ENCODE measurements around the gene ANGEL1.

ANGEL1 gene

DNA sequence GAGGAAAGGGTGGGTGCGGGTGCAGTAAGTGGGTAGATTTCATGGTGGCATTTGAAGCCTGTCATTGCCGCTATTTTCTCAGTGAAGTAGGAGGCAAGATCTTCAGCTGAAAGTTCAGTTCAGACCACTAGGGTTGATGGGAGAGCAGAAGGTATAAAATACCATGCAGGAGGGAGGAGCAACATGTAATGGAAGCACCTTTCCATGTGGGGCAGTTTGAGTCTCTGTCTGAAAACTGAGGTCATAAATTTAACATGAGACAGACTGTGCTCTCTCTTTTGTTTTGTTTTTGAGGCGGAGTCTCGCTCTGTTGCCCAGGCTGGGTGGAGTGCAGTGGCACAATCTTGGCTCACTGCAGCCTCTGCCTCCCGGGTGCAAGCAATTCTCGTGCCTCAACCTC lies 36.2 kb upstream of the ANGEL1 start:
- no peaks in the 10 kb centered on the region for H3K36me3 ChIP-seq (ENCODE audit: control insufficient read depth, insufficient read depth, low read length)
- H3K4me2 ChIP-seq (ENCODE audit: low read length) = no peak overlapping the region

GRCh38 chr14:76846331-76847047 lies 33.8 kb upstream of the ANGEL1 start:
- H3K4me2 ChIP-seq (ENCODE audit: low read length) = no peak overlapping the region
- H3K4me3 ChIP-seq (ENCODE audit: low read depth, low read length) = no peak overlapping the region
- TF ChIP-seq, protein P1, sequence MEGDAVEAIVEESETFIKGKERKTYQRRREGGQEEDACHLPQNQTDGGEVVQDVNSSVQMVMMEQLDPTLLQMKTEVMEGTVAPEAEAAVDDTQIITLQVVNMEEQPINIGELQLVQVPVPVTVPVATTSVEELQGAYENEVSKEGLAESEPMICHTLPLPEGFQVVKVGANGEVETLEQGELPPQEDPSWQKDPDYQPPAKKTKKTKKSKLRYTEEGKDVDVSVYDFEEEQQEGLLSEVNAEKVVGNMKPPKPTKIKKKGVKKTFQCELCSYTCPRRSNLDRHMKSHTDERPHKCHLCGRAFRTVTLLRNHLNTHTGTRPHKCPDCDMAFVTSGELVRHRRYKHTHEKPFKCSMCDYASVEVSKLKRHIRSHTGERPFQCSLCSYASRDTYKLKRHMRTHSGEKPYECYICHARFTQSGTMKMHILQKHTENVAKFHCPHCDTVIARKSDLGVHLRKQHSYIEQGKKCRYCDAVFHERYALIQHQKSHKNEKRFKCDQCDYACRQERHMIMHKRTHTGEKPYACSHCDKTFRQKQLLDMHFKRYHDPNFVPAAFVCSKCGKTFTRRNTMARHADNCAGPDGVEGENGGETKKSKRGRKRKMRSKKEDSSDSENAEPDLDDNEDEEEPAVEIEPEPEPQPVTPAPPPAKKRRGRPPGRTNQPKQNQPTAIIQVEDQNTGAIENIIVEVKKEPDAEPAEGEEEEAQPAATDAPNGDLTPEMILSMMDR (IDR thresholded peaks at IDR 0.05) = no peak

More for the DNA sequence above, 36.2 kb upstream of the ANGEL1 start:
- Histone ChIP-seq H2AFZ (no peak overlapping the region), H3K27ac (no peak overlapping the region), H3K4me3 (ENCODE audit: low read depth, low read length) (no peak overlapping the region), H3K4me1 (no peaks in the 10 kb centered on the region), H3K27me3 (ENCODE audit: control insufficient read depth, insufficient read depth, low read length) (no peaks in the 10 kb centered on the region), H3K9ac (no peak overlapping the region), H3K79me2 (no peaks in the 10 kb centered on the region), H3K9me3 (ENCODE audit: control insufficient read depth, low read length) (no peaks in the 10 kb centered on the region)
- TF ChIP-seq, protein P1 (IDR thresholded peaks at IDR 0.05) = no peak

DNA sequence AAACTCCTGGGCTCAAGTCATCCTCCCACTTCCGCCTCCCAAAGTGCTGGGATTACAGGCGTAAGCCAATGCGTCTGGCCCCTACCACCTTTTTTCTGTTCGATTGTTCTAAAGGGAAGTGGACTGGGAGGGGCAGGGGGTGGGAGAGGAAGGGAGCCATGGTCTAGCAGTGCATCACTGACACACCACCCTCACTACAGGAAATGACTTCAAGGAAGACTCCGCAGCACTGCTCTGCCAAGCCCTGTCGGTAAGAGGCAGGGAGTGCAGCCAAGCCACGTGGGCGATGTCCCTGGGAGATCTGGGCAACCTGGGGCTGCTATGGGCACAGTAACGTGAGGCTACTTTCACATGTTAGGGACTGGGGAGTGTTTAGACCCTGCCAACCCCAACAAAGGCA lies 31.5 kb upstream of the ANGEL1 start:
- Histone ChIP-seq H3K27ac (peak overlapping the region; percentile 70), H2AFZ (no peak overlapping the region), H3K4me1 (no peaks in the 10 kb centered on the region), H3K27me3 (ENCODE audit: control insufficient read depth, insufficient read depth, low read length) (no peaks in the 10 kb centered on the region), H3K9me3 (ENCODE audit: control insufficient read depth, low read length) (no peaks in the 10 kb centered on the region), H3K4me3 (ENCODE audit: low read depth, low read length) (no peak overlapping the region), H3K4me2 (ENCODE audit: low read length) (no peak overlapping the region), H3K9ac (no peak overlapping the region), H3K36me3 (ENCODE audit: control insufficient read depth, insufficient read depth, low read length) (no peaks in the 10 kb centered on the region), H3K79me2 (no peaks in the 10 kb centered on the region)
- TF ChIP-seq, protein P1 (IDR thresholded peaks at IDR 0.05) = no peak

More at GRCh38 chr14:76846331-76847047, 33.8 kb upstream of the ANGEL1 start:
- H3K9ac ChIP-seq = no peak overlapping the region
- H3K9me3 ChIP-seq (ENCODE audit: control insufficient read depth, low read length) = no peaks in the 10 kb centered on the region
- peak overlapping the region; percentile 15 for H3K27ac ChIP-seq
- H2AFZ ChIP-seq = no peak overlapping the region
- no peaks in the 10 kb centered on the region for H3K36me3 ChIP-seq (ENCODE audit: control insufficient read depth, insufficient read depth, low read length)
- H3K79me2 ChIP-seq = no peaks in the 10 kb centered on the region
- no peaks in the 10 kb centered on the region for H3K27me3 ChIP-seq (ENCODE audit: control insufficient read depth, insufficient read depth, low read length)
- no peaks in the 10 kb centered on the region for H3K4me1 ChIP-seq

DNA sequence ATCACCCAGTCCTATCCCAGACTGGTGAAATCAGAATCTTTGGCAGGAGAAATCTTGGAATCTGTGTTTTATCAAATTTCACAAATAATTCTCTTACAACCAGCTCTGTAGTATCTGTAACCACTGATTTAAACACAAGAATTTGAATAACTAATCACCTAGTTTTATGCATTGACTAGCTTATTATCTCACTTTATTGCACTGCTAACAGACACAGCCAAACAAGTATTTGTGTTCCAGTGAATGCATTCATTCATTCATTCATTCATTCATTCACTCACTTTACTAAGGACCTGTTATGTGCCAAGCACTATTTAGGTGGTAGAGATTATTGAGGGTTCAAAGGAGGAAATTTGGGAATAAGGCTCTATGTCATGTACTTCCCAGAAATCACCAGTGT lies 29.7 kb upstream of the ANGEL1 start:
- H3K9me3 ChIP-seq (ENCODE audit: control insufficient read depth, low read length) = no peaks in the 10 kb centered on the region
- no peaks in the 10 kb centered on the region for H3K79me2 ChIP-seq
- H3K9ac ChIP-seq = no peak overlapping the region
- H3K4me3 ChIP-seq (ENCODE audit: low read depth, low read length) = no peak overlapping the region
- no peaks in the 10 kb centered on the region for H3K4me1 ChIP-seq
- H3K27ac ChIP-seq = no peak overlapping the region
- H2AFZ ChIP-seq = no peak overlapping the region
- no peaks in the 10 kb centered on the region for H3K27me3 ChIP-seq (ENCODE audit: control insufficient read depth, insufficient read depth, low read length)
- no peaks in the 10 kb centered on the region for H3K36me3 ChIP-seq (ENCODE audit: control insufficient read depth, insufficient read depth, low read length)
- TF ChIP-seq, protein P1 (IDR thresholded peaks at IDR 0.05) = no peak
- no peak overlapping the region for H3K4me2 ChIP-seq (ENCODE audit: low read length)

- no peaks in the 10 kb centered on the region for H3K36me3 ChIP-seq (ENCODE audit: control insufficient read depth, insufficient read depth, low read length)
- TF ChIP-seq, protein P1 (IDR thresholded peaks at IDR 0.05) = no peak
- no peak overlapping the region for H2AFZ ChIP-seq
- no peak overlapping the region for H3K4me2 ChIP-seq (ENCODE audit: low read length)
- H3K27ac ChIP-seq = no peak overlapping the region
- H3K27me3 ChIP-seq (ENCODE audit: control insufficient read depth, insufficient read depth, low read length) = no peaks in the 10 kb centered on the region
- H3K9ac ChIP-seq = no peak overlapping the region
- H3K4me1 ChIP-seq = no peaks in the 10 kb centered on the region
- no peaks in the 10 kb centered on the region for H3K9me3 ChIP-seq (ENCODE audit: control insufficient read depth, low read length)
- no peak overlapping the region for H3K4me3 ChIP-seq (ENCODE audit: low read depth, low read length)
- H3K79me2 ChIP-seq = no peaks in the 10 kb centered on the region
Observed at GRCh38 chr14:76837524-76837923, 24.8 kb upstream of the ANGEL1 start.

Data from parathyroid adenoma (tissue), 2 donors.